G401 (cell line): ENCODE results near the gene GPC6. TPM values are rescaled to one million over a fixed set of nuclear protein-coding genes. Genes with fewer than 3 reads are reported as not detected.
"Not testable (repeated sequence)": the region's sequence is repeated elsewhere in the genome, so short reads cannot be mapped to it uniquely, and the experiment has no call there.

Experiments used
- DNase-seq: peaks from one replicate; pipeline ENCODE4 v3.0.0-alpha.2; 2015; ENCODE audit warnings: low spot score
- in situ Hi-C: cut with HindIII; loops from 2 replicates; pipeline ENCODE4 v1.10.0; 2016; ENCODE audit warnings: low sequenced_read_pairs, mixed read lengths
- total RNA-seq: library from RNA; depleted of rRNA; stranded (reverse); fragments of >200 nt; shearing (Covaris generic); gene quantifications from 2 replicates; pipeline ENCODE4 v1.2.3, GENCODE V29; 2014

The GPC6 gene
- total RNA-seq, 1 experiment from 2014 or later: 2.1 TPM

DNA sequence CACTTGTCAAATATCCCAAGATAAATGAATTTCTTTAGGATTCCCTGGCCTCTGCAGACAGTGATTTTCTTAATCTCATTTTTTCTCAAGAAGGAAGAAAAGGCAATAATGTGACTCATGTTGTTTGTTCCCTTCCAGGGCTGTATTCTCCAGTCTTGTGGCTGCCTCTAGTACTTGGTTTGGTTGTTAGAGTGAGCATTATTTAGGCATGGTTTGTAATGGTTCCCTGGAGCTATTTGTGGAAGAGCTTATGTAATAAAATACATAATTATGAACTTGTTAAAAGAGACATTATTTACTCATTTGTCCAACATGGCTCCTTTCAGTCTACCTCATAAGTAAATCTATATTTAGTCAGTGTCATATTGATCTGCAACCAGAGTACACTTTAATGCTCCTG lies 982.5 kb downstream of the GPC6 start:
- DNase-seq: no peak
- in situ Hi-C loops: no loop called here

DNA sequence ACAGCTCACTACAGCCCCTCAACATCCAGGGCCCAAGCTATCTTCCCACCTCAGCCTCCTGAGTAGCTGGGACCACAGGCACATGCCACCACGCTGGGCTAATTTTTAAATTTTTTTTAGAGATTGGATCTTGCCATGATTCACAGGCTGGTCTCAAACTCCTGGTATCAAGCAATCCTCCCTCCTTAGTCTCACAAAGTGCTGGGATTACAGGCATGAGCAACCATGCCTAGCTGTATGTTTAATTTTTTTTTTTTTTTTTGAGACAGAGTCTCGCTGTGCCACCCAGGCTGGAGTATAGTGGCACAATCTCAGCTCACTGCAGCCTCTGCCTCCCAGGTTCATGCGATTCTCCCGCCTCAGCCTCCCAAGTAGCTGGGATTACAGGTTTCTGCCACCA lies 983.3 kb downstream of the GPC6 start:
- in situ Hi-C loops, DNase-seq: not testable (repeated sequence)

DNA sequence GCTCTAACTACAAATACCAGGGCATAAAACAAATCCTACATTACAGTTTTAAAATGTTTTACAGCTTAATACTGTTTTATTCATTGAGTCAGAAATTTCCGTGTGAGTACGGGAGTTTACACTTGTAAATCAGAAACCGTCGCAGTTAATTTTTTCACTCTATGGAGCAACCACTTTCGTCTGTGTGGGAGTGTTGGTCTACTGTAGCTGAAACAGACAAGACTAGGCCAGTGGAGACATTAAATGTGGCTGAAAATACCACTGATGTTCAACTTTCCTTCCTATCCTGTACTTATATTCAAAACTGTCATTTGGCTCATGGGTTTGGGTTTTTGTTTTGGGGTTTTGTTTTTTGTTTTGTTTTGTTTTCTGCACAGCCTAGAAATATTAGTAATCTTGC lies 984.2 kb downstream of the GPC6 start:
- in situ Hi-C loops: no loop called here
- no peak for DNase-seq

DNA sequence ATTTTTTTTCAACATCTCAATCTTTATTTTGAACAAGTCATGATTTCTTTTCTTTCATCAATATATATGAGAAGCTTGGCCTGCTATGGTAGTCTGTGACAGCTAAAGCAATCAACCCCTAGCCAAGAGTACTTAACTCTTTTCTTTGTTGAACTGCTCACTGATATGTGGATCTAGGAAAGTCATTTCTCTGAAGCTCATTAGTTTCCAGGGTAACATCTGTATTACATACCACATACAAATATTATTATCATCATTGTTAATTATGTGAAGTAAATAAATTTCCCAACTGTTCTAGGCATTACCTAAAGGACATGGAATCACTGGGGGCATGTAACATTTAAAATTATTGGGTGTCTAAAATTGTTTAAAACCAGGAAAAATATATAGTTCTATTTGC lies 985.6 kb downstream of the GPC6 start:
- in situ Hi-C loops: no loop called here
- DNase-seq: no peak

DNA sequence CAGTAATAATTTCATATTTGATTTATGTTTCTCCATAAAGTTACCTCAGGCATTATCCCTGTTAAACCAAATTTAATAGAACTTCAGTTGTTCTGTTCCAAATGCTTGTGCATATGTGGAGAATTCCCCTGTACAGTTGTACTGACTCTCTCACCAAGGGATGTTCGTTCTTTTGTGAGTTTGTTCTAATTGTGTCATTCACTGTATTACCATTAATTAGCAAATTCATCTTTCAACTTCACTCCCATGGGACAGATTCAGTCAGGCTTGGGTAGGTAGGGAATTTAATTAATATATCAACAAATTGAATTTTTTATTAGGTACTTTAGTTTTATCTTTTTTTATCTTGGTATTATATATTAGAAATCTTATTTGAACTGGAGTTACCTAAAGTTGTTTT lies 987.5 kb downstream of the GPC6 start:
- in situ Hi-C loops: no loop called here

DNA sequence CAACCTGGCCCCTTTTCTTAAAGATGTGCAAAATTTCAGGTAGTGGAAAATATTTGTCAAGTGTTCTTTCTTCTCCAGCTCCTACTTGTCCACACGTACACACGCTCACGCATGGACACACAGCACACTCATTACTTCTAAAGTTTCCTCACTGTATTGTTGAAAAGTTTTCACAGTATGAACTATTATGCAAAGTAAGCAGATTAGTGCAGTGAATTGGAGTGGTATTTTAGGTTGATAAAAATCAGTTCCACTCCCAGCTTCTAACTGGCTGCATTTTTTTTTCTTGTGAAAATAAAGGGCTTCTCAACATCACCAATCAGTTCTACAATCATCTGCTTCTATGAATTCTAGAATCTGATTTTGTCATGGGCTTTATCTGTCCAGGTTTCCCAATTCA lies 988.4 kb downstream of the GPC6 start:
- no peak for DNase-seq
- in situ Hi-C loops: no loop called here

More for the DNA sequence above, 987.5 kb downstream of the GPC6 start:
- no peak for DNase-seq

DNA sequence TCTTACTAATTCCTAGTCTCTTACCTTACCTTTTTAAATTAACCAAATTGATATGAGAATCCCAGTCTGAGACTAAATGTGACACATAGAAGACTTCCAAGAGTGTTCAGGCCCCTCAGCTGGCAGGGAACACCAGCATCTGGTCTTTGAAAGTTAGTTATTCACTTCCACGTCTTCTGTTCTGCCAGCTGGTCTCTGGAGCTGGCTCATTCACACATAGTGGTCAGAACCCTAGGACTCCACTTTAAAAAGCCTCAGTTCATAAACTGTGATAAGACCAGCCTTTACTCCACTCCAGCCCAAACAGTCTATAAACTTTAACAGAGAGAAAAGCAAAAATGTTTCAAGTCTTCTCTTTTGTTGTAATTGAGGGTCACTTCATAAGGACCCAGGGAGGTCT lies 989.9 kb downstream of the GPC6 start:
- no peak for DNase-seq
- in situ Hi-C loops: no loop called here

DNA sequence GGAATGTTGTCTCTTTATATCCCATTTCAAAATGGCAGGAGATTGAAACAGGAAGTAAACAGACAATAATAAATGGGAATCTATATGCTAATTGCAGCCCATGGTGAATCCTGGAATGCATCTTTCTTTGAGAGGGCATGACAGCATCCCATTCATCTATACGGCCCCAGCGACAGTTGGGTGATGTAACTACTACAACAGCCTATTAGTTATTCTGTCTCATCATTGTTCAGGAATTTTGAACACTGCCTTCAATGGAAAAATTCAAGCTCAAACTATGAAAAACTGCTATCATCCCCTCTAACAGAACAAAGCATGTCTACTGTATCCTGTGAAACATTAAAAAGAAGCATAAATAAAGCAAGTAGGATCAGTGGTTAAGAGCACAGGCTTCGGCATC lies 990.8 kb downstream of the GPC6 start:
- in situ Hi-C loops: no loop called here
- DNase-seq: no peak

DNA sequence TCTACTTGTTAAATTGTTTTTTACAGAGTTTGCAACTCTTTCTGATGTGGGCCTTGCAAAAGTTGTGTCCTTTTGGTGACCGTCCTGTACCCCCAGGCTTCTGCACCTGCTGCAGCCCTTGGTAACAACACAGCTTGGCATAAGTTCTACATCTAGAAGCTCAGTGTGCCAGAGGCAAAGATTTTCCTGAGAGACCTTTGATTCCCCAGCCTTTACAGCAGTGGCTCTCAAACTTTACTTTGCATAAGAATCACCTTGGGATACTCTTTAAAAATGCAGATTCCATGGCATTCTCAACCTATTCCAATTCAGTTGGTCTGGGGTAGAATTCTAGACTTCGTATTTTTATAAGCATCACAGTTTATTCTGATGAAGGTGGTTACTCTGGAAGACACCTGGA lies 991.9 kb downstream of the GPC6 start:
- in situ Hi-C loops: no loop called here
- no peak for DNase-seq

DNA sequence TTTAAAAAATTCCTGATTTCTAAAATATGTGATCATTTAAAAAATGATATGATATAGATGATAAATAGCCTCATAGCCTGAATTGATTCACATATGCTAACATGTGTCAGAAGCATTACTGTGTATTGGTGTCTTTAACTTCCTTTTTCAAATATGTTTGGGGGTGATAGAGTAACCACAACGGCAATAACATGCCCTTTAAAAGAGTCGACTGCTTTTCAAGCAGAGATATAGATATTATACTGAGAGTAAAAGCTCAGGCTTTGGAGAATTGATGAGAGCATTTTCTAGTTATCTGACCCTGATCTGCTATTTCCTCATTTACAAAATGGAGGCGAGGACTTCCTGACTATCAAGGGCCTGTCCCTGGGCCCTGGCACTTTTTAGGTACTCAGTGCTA lies 992.3 kb downstream of the GPC6 start:
- in situ Hi-C loops: no loop called here
- DNase-seq: no peak

DNA sequence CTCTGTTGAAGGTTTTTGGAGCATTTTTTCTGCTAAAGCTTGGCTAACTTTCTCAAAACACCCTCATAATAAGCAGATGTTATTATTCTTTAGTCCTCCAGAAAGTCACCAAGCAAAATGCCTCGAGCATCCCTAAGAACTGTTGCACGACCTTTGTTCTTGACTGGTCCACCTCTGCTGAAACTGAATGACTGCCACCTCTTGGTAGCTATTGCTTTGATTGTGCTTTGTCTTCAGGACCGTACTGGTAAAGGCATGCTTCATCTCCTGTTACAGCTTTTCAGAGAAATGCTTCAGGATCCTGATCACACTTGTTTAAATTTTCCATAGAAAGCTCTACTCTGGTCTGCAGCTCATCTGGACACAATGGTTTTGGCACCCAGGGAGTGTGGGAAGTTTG lies 998.1 kb downstream of the GPC6 start:
- in situ Hi-C loops: no loop called here
- no peak for DNase-seq

DNA sequence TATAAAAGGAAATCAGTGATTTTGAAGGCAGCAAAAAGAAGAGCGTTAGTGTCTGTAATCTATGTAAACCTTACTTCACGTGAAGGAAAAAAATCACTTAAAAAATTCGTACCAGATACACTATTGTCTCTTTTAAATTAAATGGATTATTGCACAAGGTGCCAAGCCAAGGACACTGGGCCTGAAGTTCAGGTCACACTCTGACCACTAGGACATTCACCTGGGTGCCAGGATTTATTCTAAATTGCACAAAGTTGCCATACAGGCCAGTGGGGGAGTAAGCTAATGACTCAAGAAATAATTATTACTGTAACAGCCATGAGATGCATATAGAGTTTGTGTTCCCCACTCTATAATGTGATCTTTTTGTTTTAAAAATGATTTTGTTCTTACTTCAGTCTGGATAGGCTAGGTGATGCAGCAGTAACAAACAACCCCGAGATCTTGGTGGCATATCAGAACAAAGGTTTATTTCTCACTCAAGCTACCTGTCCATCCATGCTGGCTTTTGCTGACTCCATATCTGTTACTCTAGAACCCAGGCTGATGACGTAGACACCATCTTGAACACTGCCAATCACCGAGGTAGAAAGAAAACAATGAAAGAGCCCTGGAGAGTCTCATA lies 1000.8 kb downstream of the GPC6 start:
- DNase-seq: no peak
- in situ Hi-C loops: no loop called here

DNA sequence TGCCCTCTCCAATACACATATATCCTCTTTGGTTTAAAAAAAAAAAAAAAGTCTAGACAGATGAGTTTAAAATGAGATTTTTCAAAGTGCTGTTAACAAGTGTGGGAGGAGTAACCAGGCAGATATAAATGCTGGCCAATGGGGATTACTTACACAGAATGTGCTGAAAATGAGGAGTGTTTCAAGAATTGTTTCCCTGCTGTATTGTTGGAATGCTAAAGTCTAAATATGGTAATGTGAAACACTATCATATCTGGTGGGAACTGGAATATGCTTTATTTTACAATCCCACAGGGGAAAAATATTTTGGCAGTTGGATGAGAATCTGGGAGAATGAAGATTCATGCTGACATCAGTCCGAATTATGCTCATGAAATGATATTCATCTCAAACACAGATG lies 1002.2 kb downstream of the GPC6 start:
- no peak for DNase-seq
- in situ Hi-C loops: no loop called here

DNA sequence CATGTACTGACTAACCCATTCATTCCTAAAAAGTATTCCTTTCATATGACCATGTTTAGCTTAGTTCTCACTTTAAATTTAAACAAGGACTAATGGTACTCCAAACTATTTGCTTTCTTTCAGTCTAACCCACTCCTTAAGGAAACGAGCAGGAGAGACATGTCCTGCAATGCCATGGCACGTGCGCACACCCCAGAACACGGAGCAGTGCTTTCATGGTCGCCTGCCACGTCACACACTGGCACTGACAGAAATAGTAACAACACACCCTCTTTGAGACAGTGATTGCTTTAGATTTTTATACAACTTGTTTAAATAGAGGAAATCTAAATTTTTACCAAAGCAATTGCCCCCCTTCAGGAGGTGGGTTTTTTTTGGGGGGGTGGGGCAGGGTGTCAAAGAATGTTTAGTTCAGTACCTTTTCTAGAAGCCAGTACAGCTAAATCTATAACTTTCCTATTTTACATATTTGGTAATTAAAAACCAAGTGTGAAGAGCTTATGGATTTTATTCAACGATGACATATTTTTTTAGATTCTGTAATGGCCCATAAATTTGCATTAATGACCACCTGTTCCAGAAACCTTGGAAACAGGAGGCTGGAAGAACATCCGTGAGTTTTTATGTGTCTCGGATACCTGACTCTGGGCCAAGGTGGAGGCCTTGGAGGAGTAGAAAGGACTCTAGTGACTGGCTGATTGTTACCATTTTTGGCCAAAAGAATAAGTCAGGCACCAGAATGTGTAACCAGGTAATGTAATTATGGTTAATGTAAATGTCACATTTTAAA lies 1005.7 kb downstream of the GPC6 start:
- DNase-seq: no peak
- in situ Hi-C loops: no loop called here

DNA sequence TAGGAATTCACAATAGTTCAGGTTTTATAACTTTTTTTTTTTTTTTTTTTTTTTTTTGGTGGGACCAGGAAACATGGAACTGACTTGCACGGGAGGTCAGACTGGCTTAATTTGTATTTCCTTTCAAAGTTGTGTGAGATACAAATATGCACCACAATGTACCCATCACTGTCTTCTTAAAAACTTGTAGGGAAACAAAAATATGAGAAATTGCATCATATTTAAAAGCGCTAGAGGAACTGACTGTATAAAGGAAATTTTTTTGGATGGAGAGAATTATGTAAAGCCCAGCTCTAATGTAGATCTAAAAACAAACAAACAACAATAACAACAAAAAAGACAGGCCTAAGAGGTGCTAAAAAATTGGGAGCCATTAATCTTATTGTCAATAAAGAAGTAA lies 1006.3 kb downstream of the GPC6 start:
- DNase-seq: no peak
- in situ Hi-C loops: no loop called here

DNA sequence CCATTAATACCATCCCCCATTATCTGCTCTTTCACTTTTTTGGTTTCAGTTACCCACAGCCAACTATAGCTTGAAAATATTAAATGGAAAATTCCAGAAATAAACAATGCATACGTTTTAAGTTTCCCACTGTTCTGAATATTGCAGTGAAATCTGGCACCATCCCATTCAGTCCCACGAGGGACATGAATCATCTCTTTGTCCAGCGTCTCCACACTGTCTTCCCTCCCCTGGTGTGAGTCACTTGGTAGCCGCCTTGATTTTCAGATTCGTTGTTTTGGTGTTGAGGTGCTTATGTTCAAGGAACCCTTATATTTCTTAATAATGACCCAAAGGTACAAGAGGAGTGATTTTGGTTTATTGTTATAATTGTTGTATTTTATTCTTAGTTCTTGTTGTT lies 1006.8 kb downstream of the GPC6 start:
- DNase-seq: no peak
- in situ Hi-C loops: no loop called here

DNA sequence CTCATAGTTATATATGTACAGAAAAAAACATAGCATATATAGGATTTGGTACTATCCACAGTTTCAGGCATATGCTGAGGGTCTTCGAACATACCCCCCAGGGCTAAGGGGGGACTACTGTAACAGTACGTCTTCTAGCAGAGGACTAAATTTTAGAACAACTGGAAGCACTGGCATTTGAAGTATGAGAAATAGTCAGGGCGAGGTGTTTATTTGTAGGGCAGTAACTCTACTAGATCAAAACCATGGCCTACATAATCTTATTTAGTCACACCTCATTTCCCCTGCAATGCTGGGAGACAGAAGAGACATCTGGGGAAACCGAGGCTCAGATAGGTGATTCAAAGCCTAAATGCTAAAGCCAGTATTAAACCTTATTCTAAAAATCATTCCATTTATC lies 1007.2 kb downstream of the GPC6 start:
- no peak for DNase-seq
- in situ Hi-C loops: no loop called here

DNA sequence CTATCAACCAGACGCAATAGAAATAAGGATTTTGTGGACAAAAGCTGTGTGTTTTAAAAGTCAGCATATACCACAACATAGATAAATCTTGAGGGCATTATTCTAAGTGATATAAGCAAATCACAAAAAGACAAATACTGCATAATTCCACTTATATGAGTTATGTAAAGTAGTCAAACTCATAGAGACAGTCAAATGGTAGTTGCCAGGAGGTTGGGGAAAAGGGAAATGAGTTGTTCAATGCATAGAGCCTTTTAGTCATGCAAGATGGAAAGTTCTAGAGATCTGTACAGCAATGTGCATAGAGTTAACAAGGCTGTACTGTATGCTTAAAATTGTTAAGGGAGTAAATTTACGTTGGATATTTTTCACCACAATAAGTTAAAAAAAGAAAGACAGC lies 1008.1 kb downstream of the GPC6 start:
- in situ Hi-C loops: no loop called here
- DNase-seq: no peak

DNA sequence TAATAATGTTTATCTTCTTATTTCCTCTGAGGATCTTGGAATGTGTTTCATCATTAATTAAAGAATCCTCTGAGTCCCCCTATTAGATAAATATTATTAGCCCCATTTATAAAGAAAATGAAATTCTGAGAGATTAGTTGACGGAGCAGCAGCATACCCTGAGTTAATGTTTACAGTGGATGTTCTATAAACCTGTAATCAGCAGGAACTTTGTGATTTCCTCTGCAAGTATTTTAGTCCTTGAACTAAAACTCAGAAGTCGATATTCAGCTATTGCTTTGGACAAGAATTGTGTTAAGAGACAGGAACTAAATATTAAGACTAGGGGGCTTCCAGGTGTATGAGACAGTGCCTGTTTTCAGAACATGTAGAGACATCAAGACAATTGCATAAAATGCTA lies 1009.5 kb downstream of the GPC6 start:
- in situ Hi-C loops: no loop called here
- no peak for DNase-seq

DNA sequence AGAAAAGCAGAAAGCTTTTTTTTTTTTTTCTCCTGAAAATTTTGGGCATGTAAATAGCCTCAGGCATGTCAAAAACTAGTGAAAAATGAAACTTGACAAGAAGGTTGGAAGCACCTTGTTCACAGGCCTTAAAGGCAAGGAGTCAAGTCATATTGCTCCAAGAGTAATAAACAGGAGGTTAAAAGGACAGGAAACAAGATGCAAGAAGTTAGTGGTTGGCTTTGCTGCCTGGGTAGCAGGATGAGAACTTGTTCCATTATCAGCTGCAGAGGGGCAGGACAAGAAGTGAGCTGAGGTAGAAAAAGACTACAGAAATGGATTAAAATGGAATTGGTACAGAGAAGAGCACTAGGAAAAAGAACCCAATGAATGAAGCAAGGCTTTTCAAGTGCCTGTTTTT lies 1010.3 kb downstream of the GPC6 start:
- in situ Hi-C loops: no loop called here
- no peak for DNase-seq

DNA sequence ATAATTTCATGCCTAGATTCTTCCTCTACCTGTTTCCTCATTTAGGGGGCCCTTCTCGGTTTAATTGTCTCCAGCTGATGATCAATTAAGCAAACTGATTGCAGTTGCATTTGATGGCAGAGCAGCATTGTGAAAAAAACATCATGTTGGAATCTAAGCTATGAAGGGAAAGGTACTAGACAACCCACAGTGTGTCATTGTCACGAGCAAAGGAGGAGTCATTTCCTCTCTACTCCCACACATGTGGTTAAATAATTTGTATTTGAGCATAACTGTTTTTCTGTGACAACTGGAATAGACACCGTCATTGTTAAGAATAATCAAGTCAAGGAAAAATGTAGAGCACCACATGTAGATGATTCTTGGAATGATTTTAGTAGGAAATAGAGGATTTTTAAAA lies 1012.5 kb downstream of the GPC6 start:
- in situ Hi-C loops: no loop called here
- no peak for DNase-seq
